ENCODE results near the gene BNIP5. TPM values are rescaled to one million over a fixed set of nuclear protein-coding genes. Genes with fewer than 3 reads are reported as not detected.
"Not testable (repeated sequence)": the region's sequence is repeated elsewhere in the genome, so short reads cannot be mapped to it uniquely, and the experiment has no call there.

BNIP5 gene
- total RNA-seq, 1 experiment from 2014 or later, result not detected

GRCh38 chr6:36349240-36349639, 12.6 kb upstream of the BNIP5 start:
- in situ Hi-C loops (cut with HindIII; ENCODE audit: low sequenced_read_pairs), result no loop called here
- no peak for DNase-seq (ENCODE audit: low spot score)

GRCh38 chr6:36347621-36348020, 10.9 kb upstream of the BNIP5 start:
- DNase-seq (ENCODE audit: low spot score), result no peak
- in situ Hi-C loops (cut with HindIII; ENCODE audit: low sequenced_read_pairs), result no loop called here

DNA sequence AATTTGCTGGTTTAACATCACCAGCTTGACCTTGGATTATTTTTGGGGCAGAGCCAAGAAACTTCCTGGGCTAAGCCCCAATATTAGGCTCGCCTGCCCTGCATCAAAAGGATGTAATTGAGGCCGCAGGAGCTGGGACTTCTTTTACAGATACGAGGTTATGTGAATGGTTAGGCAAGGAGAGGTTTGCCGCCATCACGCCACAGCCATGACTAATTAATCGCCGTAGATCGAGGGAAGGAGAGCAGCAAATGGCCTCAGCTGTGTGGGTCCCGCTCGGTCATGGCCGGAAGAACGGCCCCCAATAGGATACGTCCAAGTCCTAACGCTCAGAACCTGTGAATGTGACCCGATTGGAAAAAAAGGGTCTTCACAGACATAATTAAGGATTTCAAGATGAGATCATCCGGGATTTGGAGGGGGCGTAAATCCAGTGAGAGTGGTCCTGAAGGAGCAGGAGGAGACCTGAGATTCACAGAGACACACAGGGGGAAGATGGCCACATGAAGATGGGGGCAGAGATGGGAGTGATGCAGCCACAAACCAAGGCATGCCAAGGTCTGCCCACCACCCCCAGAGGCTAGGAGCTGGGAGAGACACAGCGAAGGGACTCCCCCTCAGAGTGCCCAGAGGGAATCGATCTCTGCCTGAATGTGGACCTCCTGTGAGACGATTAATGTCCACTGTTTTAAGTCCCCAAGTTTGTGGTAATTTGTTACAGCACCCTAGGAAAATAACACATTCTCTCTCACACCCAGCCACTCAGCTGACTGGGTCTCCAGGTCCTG, 10.0 kb upstream of the BNIP5 start:
- no peak for DNase-seq (ENCODE audit: low spot score)
- in situ Hi-C loops (cut with HindIII; ENCODE audit: low sequenced_read_pairs), result no loop called here

DNA sequence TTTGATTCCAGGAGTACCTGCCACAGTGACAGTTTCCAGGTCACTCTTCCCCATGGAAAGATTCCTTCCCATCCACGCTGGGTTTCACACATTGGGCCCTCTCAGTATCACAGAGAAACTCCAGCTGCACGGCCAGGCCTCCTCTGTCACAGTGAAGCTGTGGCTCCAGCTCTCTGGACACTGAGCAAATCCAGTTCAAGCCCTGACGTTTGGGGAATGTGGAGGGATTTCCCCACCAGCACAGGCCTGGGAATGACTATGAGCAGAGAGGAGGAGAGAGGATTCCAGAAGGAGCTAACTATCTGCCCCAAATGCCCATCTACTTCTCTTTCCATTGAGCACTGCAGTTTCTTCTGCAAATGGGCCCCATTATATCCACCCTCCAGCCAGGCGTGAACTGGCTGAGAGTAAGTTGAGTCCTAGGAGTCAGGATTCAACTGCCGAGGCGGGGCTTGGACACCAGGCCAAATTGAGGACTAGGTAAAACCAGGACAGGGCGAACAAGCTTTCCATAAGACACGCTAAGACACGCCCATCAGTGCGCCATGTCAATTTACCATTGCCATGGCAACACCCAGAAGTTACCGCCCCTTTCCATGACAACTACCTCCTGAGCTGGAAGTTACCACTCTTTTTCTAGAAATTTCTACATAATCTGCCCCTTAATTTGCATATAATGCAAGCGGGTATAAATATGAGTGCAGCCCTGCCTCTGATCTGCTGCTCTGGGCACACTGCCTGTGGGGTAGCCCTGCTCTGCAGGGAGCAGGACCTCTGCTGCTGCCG, 9.2 kb upstream of the BNIP5 start:
- DNase-seq (ENCODE audit: low spot score), result no peak
- in situ Hi-C loops (cut with HindIII; ENCODE audit: low sequenced_read_pairs), result no loop called here

GRCh38 chr6:36343109-36343680, 6.5 kb upstream of the BNIP5 start:
- in situ Hi-C loops (cut with HindIII; ENCODE audit: low sequenced_read_pairs), result no loop called here

GRCh38 chr6:36340618-36341454, 4.1 kb upstream of the BNIP5 start:
- in situ Hi-C loops (cut with HindIII; ENCODE audit: low sequenced_read_pairs), result no loop called here
- DNase-seq (ENCODE audit: low spot score), result peak; percentile 35

More at GRCh38 chr6:36343109-36343680, 6.5 kb upstream of the BNIP5 start:
- no peak for DNase-seq (ENCODE audit: low spot score)

GRCh38 chr6:36340306-36340617, 3.6 kb upstream of the BNIP5 start:
- in situ Hi-C loops (cut with HindIII; ENCODE audit: low sequenced_read_pairs), result no loop called here
- DNase-seq (ENCODE audit: low spot score), result no peak

DNA sequence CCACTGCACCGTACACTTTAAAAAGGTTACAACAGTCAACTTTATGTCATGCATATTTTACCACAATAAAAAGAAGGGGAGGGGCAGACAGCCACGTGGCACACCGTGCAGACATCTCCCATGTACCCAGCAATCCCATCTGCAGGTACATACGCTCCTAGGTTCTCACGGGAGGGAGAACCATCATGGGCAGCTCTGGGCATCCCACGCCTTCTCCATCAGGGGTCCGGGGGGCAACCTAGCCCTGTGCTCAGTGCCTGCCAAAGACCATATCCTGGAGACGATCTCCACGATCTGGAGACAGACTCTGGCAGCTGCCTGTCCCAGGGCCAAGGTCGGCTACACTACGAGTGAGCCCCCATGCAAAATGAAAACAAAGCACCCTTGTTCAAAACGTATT, 2.5 kb upstream of the BNIP5 start:
- in situ Hi-C loops (cut with HindIII; ENCODE audit: low sequenced_read_pairs), result no loop called here
- no peak for DNase-seq (ENCODE audit: low spot score)

DNA sequence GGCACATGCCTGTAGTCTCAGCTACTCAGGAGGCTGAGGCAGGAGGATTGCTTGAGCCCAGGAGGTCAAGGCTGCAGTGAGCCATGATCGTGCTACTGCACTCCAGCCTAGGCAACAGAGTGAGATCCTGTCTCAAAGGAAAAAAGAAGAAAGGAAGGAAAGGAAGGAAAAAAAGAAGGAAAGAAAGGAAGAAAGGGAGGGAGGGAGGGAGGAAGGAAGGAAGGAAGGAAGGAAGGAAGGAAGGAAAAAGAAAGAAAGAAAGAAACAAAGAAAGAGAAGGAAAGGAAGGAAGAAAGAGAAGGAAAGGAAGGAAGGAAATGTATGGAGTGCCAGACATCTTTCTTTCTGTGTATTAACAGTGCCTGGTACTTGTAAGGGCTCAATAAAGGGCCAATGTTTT, 1.5 kb upstream of the BNIP5 start:
- in situ Hi-C loops (cut with HindIII; ENCODE audit: low sequenced_read_pairs); DNase-seq (ENCODE audit: low spot score): not testable (repeated sequence)

DNA sequence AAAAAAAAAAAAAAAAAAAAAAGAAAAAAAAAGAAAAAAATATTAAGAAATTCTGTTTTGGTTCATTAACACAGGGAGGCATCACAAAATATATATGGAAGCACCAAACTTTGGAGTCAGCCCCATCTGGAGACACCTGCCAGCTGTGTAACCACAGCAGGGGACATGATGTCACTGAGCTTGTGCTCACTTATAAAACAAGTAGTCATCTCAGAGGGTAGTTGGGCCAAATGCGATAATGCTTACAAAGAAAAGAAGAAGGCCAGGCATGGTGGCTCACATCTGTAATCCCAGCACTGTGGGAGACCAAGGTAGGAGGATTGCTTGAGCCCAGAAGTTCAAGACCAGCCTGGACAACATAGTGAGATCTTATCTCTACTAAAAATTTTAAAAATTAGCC, 1.1 kb upstream of the BNIP5 start:
- in situ Hi-C loops (cut with HindIII; ENCODE audit: low sequenced_read_pairs), result no loop called here
- no peak for DNase-seq (ENCODE audit: low spot score)

- in situ Hi-C loops (cut with HindIII; ENCODE audit: low sequenced_read_pairs), result no loop called here
- DNase-seq (ENCODE audit: low spot score), result no peak
These were observed 429 bp downstream of the BNIP5 start for GRCh38 chr6:36336208-36336710.

GRCh38 chr6:36335465-36336207, 1.1 kb downstream of the BNIP5 start:
- DNase-seq (ENCODE audit: low spot score), result no peak
- in situ Hi-C loops (cut with HindIII; ENCODE audit: low sequenced_read_pairs), result no loop called here

- no peak for DNase-seq (ENCODE audit: low spot score)
- in situ Hi-C loops (cut with HindIII; ENCODE audit: low sequenced_read_pairs), result no loop called here
These were observed 1.7 kb downstream of the BNIP5 start for GRCh38 chr6:36334832-36335459.

DNA sequence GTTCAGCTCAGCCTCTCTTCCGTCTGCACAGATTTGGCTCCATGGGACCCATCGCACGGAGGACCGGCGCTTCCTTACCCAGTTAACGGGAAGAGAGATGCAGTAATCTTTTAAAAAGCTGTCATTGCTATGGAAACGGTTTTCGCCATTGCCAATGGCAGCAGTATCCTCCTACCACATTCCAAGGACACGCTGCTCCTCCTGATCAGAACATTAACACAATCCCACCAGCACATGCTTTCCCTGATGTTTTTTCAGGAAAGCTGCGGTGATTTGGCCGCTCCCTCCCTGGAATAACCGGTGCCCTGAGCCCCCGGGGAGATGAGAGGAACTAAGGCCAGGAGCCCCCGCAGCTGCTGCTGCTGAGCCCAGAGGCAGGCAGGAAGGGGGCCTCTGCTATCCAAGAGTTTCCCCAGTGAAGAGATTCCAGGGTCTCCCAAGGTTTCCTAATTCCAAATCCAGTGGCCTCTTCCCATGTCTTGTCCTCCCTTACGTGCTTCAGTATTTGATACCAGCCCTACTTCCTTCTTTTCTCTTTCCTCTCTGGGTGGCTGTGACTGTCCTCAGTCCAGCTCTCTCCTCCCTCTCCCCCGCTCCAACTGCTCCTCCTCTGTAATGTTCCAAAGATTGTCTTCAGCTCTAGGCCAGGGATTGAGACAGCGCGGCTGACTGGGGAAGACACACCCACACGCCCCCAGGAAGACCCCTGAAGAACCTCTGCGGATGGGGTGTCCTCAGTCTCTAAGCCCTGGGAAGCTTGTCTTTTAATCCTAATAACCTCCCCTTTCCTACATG, 2.6 kb downstream of the BNIP5 start:
- DNase-seq (ENCODE audit: low spot score), result no peak
- in situ Hi-C loops (cut with HindIII; ENCODE audit: low sequenced_read_pairs), result no loop called here

DNA sequence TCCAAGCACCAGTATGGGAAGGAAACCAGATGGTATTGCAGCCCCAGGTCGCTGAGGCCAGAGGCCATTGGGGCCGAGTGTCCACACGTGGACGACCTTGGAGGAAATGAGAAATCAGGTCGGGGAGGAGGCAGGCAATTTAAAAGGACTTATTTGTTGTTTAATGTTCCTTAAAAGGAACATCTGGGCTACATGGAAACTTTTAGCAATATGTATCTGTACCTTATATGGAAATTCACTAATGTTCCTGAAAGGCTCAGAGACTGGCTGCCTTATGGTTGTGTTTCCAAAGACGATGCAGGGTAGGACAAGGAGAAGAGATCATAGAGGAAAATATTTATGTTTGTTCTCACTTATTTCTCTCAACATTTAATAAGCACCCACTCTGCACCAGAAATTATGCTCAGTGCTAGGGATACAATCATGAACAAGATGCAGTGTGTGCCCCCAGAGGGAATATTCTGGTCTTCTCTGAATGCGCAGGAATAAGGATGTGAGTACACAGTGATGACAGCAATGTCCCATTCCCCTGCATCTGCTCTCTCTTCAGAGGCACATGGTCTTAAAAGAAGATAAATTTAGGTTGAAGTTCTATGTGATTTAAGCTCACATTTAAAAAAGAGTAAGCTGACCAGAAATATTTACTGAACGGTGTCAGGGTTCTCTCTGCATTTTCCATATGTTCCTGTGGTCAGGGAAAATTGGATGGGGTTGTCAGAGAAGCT, 3.4 kb downstream of the BNIP5 start:
- in situ Hi-C loops (cut with HindIII; ENCODE audit: low sequenced_read_pairs), result no loop called here
- DNase-seq (ENCODE audit: low spot score), result no peak

GRCh38 chr6:36331381-36331780, 5.3 kb downstream of the BNIP5 start:
- in situ Hi-C loops (cut with HindIII; ENCODE audit: low sequenced_read_pairs), result no loop called here
- DNase-seq (ENCODE audit: low spot score), result no peak

- in situ Hi-C loops (cut with HindIII; ENCODE audit: low sequenced_read_pairs), result no loop called here
- DNase-seq (ENCODE audit: low spot score), result no peak
These were observed 6.3 kb downstream of the BNIP5 start for GRCh38 chr6:36330366-36330765.

Measured in G401 (cell line).